HPDE6-E6E7 (cell line): ENCODE measurements around the gene XRCC1.
"Not testable (repeated sequence)": the region's sequence is repeated elsewhere in the genome, so short reads cannot be mapped to it uniquely, and the experiment has no call there.

Experiments
- DNase-seq: peaks from one replicate; pipeline ENCODE4 v3.0.0; 2011; ENCODE audit warnings: missing footprints; ENCODE audit errors: extremely low spot score

The XRCC1 gene

GRCh38 chr19:43575955-43576878, 890 bp upstream of the XRCC1 start:
- DNase-seq, result no peak

GRCh38 chr19:43574424-43575155, 737 bp downstream of the XRCC1 start:
- DNase-seq, result no peak

GRCh38 chr19:43572171-43572588, 3.1 kb downstream of the XRCC1 start:
- DNase-seq, result no peak

GRCh38 chr19:43570174-43570791, 5.0 kb downstream of the XRCC1 start:
- DNase-seq, result no peak

- DNase-seq, result no peak
These were observed 5.7 kb downstream of the XRCC1 start for GRCh38 chr19:43569657-43570056.

- no peak for DNase-seq
These were observed 10.5 kb downstream of the XRCC1 start for GRCh38 chr19:43564800-43565199.

GRCh38 chr19:43563816-43564457, 11.4 kb downstream of the XRCC1 start:
- DNase-seq, result no peak

GRCh38 chr19:43562698-43563241, 12.6 kb downstream of the XRCC1 start:
- DNase-seq, result no peak

GRCh38 chr19:43562226-43562697, 13.1 kb downstream of the XRCC1 start:
- no peak for DNase-seq

- DNase-seq, result no peak
These were observed 14.0 kb downstream of the XRCC1 start for GRCh38 chr19:43561139-43561970.

- no peak for DNase-seq
These were observed 14.6 kb downstream of the XRCC1 start for GRCh38 chr19:43560687-43561086.

GRCh38 chr19:43555185-43555770, 20.0 kb downstream of the XRCC1 start:
- peak; percentile 50 for DNase-seq

GRCh38 chr19:43554317-43554895, 20.9 kb downstream of the XRCC1 start:
- no peak for DNase-seq

GRCh38 chr19:43553656-43554055, 21.7 kb downstream of the XRCC1 start:
- no peak for DNase-seq

- DNase-seq, result no peak
These were observed 22.7 kb downstream of the XRCC1 start for GRCh38 chr19:43552616-43553015.

- DNase-seq, result no peak
These were observed 23.2 kb downstream of the XRCC1 start for GRCh38 chr19:43552198-43552450.

GRCh38 chr19:43551399-43552197, 23.7 kb downstream of the XRCC1 start:
- no peak for DNase-seq

GRCh38 chr19:43548706-43549105, 26.6 kb downstream of the XRCC1 start:
- DNase-seq, result no peak

GRCh38 chr19:43547926-43548325, 27.4 kb downstream of the XRCC1 start:
- DNase-seq, result not testable (repeated sequence)
